HG02885 (cell line): Measurements from ENCODE around the gene TGFA.
A peak's percentile ranks its signal among the peaks of the same experiment; 100 is the strongest.

Experiments used
- ATAC-seq: cut with Tn5 transposase; IDR thresholded peaks from one replicate; pipeline ENCODE4 v1.9.1; 2021; ENCODE audit warnings: mild to moderate bottlenecking; ENCODE audit not compliant: unreplicated experiment, poor library complexity

TGFA gene

DNA sequence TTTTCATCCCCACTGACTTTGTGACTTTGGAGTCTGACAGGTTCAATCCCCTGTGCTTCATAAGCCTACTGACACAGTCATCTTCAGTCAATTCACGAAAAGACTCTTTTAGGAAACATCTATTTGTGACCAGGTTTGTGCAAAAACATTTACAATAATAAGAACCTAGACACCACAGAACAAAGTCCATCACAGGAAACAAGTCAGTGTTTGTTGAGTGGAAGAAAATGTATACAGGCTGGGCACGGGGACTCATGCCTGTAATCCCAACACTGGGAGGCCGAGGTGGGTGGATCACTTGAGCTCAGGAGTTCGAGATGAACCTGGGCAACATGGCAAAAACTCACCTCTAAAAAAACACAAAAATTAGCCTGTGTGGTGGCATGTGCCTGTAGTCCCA is 49.7 kb downstream of the TGFA start:
- ATAC-seq, result no peak

DNA sequence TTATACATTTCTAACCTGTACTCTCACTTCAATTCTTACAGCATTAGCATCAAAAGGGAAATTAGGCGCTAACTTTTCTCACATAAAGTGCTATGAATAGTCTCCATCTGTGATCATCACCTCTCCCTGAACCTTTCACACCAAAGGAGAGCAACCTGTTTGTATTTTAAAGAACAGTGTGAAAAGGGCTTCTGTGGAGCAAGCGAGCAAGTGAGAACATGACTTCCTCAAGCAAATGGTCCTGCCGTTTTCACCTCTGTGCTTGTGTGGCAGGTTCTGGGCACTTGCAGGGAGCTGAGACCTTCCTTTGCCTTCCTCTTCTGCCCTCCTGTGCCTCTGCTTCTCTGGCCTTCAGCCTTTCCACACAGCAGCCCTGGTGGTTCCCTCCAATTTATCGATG is 51.9 kb downstream of the TGFA start:
- ATAC-seq, result no peak

DNA sequence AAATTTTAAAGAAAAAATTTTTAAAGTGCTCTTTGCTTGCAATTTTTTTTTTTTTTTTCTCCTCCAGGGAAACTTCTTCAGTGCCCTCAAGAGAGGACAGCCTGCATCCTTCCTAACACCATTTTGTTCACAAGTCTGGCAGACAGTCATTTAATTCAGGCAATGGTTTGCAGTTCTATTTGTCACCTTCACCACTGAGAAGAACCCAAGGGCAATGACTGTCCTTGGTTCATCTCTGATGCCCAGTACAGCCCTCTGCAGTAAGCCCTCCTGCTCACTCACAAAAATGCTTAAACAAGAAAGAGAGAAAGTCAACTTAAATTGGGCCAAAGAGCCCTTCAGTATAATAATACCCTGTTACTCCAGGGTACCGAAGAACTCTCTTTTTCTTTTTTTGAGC is 52.4 kb downstream of the TGFA start:
- no peak for ATAC-seq

DNA sequence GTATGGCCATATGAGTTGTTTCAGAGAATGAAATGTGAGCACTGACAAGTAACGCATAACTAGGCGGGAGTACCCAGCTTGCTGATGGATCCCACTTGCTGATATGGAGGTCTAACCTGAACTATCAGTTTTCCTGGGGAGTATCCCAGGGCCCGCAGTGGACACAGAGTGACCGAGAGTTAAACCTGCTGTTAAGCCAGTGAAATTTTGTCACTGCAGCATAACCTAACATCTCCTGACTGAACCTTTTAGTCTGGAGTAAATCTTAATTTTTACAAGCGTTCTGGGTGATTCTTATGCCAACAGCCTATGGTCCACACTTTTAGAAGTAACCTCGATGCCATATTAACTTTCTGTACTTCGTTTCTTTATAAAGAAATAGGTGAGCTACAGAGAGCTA is 54.4 kb downstream of the TGFA start:
- ATAC-seq, result no peak

DNA sequence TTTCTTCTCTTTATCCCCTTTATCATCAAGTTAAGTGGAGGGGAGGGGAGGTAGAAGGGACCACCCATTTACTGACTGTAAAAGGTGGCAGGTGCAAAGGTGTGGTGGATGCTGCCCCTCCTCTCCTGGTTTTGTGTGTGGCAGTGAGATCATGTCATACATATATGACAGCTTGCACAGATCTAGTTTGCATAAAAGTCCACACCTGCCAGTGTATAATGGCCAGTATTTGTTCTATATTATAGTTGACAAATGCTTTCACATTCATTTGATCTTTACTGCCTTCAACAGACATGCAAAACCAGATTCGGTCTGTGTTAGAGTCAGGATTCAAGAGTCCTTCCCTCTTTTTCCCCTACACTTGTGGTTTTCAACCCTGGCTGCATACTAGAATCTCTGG is 55.1 kb downstream of the TGFA start:
- ATAC-seq, result no peak

DNA sequence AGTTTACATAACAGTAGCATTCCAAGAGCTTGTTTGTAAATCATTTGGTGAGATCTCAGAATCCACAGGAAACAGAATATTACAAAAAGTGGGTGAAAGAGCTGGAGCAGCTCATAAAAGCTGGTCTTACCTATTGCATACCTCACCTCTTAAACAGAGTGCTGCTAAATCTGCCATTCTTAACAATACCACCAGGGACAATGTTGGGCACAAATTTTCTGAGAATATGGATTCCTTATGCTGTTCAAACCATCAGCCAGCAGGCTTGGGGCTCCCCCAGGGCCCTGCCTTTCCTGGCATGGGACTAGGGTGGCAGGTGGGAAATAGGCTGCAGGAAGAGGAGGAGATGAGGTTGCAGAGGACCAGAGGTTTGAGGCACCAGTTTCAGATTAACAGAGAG is 55.6 kb downstream of the TGFA start:
- ATAC-seq, result no peak

DNA sequence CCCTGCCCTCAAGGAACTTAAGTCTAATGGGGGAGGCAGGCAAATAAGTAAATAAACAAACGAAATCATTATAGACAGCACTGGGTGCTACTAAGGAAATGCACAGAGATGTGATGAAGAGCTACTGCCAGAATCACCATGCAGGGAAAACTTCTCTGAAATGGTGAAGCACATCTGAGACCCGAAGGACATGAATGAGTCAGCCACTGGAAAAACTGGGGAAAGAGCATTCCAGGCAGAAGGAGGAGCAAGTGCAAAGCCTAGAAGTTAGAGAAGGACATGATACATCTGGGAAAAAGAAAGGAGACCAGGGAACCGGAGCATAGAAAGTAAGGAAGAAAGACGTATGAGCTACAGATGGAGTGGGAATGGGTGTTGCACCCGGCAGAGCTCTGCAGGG is 56.8 kb downstream of the TGFA start:
- ATAC-seq, result no peak

DNA sequence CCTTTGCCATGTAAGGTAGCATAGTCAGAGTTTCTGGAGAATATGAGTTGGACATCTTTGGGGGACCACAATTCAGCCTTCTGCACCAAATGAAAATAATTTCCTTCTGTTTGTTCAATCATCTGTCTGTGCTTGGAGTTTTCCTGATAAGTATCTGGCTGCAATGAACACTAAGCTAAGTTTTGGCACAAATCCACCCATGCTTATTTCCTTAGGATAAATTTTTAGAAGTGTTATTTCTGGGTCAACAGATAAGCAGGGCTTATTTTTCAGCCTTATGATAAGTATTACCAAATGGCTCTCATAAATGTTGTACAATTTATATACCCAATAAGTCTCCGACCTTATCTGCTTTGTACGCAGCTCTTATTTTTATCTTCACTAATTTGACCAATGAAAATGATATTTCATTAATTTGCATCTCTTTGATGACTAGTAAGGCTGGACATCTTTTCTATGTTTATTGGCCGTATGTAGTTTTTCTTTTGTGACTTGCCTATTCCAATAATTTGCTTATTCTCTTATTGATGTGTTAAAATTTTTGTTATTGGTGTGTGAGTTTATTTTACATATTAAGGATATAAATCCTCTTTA is 59.2 kb downstream of the TGFA start:
- ATAC-seq, result no peak

DNA sequence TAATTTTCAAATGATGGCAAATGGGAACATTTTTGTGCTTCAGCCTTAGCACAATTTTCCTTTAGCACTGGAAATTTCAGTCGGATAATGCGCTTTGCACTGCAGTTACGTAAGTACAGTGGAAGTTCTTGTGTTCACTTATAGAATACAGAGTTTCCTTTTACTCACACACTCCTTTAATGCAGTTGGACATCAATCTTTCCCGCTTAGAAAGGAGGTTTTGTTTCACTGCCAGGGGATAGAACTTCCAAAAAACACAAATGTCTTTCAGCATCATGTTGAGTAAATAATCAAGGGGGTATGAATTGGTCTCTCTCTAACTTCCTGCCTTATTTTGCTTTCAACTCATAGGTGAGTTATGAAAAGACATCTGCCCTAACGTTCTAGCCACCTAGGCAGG is 63.2 kb downstream of the TGFA start:
- no peak for ATAC-seq

DNA sequence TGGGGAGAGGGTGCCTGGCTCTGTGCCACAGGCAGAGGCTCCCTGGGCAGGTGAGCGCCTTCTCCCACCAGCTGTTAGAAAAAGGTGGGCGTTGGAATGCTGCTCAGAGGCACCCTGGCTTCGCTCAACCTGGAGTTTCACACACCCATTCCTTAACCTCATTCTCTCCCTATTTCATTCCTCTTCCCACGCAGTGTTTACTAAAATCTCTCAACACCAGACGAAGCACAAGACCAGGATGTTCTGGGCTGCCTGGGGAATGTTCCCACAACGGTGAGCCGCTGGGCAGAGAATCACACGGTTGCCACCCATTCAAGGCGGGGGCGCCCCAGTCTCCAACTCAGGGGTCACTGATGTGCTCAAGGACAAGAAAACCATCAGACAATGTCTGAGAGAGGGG is 64.5 kb downstream of the TGFA start:
- ATAC-seq, result no peak

DNA sequence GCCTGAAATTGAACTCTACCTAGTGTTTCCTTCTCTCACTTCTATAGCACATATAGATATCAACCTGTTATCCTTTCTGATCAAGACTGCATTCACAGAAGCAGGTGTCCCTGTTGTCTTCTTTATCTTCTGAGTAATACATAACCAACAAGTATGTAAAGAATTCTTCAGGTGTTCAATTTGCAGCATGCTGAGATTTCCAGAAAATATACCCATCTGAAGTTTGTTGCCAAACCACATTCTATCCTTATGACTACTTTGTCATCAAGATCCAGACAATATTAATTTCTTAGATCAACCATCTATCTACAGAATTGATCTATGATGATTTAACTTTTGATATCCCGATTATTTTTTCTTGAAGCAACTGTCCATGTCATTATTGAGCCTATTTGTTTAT is 69.5 kb downstream of the TGFA start:
- ATAC-seq, result no peak

DNA sequence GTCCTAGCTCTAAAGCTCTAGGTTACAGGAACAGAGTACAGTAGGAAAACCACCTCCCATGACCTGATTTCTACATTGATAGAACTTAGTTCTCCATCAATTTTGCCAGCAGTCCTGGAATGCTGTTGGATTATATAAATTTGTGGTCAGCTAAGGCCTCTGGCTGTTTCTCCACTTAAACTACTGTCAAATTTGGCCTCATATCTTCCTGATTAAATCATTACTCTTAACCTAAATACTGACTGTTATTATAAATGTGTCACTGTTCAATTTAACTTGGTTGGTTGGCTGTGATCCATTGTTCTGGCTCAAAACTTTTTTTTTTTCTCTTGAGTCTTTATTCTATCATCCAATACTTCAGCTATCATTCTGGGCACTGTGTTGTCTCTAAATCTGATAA is 71.2 kb downstream of the TGFA start:
- no peak for ATAC-seq

DNA sequence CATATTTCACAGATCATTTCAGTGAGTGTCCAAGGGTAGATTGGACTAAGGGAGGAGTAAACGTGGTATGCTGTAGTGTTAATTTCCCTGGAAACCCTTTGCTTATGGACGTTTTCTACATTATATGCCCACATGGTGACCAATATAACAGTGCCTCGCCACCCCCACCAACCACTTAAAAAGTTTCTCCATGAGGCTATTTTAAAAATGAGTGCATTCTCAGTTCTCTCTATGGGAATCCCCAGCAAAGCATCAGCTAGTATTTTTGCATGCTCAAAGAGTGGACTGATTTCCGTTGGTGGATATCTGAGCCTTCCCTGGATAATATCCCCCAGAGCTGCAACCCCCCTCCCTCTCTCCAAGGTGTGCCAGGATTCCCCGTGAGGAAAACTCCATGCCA is 73.2 kb downstream of the TGFA start:
- peak; percentile 55 for ATAC-seq

DNA sequence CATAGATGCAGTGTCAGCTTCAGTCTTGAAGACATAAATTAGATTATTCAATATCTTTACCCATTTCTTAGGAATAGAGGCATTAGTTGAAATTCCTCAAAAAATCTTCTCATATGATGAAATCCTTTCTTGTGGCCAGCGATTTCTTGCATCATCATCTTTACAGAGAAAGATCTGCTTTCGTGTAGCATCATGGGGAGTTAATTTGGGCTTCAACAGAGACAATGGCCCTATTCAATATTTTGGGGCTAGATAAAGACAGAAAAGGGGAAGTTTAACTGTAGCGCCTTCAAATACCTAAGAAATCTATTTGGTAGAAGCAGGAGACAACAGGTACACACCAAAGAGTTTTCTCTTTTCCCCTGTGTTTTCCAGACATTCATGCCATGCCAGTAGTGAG is 73.8 kb downstream of the TGFA start:
- ATAC-seq, result peak; percentile 50

DNA sequence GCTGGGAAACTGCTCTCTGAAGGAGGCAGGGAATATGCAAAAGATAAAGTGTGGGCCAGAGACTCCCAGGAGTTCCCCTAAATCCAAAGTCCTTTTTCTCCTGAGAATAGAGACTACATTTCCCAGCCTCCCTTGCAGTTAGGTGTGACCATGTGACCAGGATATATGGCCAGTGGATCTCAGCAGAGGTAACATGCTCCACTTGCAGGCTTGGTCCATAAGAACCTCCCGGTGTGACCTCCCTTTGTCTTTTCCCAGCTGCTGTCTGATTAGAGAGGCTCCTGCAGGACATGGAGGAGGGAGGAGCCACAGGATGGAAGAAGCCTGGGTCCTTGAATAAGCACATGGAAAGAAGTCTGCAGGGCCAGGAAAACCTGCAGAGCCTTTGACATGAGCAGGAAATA is 76.2 kb downstream of the TGFA start:
- no peak for ATAC-seq

DNA sequence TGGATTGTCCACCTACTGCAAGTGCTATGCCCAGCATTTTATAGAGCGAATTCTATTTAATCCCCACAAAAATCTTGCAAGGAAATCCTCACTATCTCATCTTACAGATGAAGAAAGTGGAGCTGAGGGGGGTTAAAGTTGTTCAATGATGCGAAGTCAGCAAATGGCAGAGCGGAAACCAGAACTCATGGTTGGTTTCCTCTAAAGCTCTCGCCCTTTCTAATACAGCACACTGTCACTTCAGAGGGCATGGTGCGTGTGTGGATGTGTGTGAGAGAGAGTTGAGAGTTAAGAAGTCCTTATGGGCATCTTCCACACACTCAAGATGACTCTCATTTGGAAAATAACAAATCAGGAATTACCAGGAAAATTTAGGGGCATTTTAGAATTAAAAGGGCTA is 78.4 kb downstream of the TGFA start:
- ATAC-seq, result no peak

DNA sequence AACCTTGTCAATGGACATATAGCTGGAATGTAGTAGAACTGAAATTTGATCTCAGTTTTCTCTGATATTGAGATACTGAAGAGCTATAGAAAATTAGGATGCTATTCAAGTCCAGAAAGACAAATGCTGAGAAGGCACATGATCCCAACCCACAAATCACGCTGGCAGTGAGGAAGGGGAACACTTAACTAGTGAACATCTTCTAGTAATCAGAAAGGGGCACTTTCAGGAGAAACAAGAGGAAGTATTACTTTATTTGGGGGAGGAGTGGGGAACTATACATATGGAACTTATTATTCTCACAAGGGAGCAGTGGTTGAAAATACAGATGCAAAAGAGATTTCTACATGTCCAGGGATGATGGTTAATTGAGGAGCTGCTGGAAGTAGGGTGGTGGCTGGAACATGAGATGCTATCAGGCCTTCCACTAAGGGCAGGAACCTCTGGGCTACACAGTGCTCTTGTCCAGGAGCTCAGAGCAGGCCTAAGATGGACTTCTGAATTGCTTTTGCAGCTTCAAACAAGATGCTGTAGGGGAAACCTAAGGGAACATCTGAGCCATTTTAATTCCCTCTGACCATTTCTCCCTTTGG is 79.3 kb downstream of the TGFA start:
- ATAC-seq, result no peak

DNA sequence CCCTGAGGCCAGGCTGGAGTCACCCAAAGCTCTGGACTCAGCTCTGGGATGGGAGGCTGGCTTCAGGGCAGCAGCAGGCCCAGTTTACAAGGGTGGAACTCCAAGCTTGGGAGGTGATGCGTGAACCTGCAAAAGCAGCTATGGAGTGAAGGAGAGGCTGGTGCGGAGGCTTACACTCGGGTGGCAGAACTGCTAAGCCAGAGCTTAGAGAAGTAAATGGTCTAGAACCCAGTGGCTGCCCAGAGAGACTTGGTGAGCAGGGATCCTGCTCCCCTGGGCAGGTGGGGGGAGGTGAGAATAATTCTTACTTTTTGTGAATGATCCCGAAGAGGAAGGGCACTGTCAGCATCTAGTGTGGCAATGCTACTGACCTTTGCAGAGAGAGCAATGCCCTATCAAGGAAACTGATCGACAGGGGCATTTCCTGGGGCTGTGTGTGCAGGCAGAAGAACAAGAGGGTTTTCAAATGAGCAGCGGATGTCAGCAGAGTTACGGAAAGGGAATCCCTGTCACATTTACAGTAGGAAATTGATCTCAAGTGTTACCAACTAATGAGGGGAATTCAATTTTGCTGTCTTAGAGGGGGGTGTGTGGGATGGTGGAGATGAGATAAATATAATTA is 80.4 kb downstream of the TGFA start:
- no peak for ATAC-seq

DNA sequence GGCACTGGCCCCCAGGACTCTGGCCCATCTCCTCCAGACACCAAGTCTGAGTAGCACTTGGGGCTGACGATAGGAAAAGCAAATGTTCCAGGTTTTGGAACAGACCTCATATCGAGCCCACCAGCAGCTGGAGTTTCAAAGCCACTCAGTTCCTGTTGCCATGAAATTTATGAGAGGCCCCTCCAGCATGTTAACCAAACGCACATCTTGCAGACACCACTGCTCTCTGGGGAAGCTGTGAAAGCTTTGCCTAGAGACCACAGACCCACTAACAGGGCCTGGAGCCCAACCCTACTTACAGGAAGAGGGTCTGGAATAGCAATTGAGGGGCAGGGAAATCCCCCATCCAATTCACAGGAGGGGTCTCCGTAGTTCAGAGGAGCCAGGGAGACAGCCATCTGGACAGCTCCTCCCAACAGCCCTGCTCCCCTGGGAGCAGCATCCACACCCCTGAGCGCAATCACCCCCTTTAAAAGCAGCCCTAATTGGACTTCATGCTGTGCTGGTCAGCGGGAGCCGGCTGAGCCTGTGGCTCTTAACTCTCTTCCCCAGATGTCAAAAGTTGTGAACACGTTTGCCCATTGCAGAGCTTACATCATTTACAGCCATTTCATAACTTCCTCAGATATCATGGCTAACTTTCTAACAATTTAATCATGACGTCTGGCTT is 81.3 kb downstream of the TGFA start:
- no peak for ATAC-seq

DNA sequence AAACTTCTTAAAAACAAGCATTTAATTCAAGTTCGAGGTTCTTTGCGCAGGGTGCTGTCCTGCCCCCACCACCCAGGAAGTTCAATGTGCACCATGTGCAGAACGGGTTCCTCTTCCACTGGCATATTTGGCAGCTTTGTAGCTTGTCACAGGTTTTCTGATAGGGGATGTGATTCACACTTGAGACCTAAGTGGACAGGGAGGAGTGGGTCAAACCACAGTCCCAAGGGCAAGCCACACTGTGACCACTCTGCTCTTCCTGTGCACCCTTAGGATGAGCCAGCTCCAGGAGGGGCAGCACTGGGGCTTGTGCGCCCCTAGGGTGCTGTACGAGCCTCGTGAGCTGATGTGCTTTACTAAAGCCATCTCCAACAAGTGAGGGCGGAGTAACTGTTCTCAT is 82.5 kb downstream of the TGFA start:
- ATAC-seq, result no peak

DNA sequence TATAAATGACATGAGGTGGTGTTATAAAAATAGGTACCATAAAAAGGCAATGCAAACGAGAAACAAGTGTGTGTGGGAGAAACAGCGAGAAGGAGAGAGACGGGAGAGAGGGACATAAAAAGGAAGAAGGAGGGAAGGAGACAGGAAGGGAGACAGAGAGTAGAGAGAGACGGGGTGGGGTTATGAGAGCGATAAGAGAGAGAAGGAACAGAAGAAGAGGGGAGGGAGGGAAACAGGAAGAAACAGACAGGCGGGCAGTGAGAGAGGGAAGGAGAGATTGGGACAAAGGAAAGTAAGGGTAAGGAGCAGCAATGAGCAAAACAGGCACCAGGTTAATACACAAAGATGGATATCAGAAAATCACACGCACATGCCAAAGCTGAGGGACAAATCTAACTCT is 83.7 kb downstream of the TGFA start:
- no peak for ATAC-seq

DNA sequence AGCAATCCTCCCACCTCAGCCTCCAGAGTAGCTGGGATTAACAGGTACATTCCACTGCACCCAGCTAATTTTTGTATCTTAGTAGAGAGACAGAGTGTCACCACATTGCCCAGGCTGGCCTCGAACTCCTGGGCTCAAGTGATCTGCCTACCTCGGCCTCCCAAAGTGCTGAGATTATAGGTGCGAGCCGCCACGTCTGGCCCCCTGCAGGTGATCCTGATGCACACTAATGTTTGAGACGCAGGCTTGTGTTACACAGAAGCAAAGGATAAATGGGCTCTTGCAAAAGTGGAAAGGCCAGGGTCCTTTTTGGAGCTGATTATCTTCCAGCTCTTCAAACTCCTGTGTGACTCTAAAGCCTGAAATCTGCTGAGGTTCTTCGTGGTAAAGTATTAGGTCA is 84.2 kb downstream of the TGFA start:
- ATAC-seq, result no peak
